MM.1S (cell line): ENCODE results near the gene RRP12.

Experiments used
- DNase-seq: peaks from one replicate; pipeline ENCODE4 v3.0.0-alpha.2; 2015
- H2AFZ ChIP-seq: fragments of 300-600 bp; sonication (generic); 2 replicates; pipeline ENCODE4 v1.6.0; 2016; ENCODE audit warnings: antibody characterized with exemption, low read length
- H3F3A ChIP-seq: fragments of 300-600 bp; sonication (generic); 2 replicates; pipeline ENCODE4 v1.6.1; 2016; ENCODE audit warnings: mild to moderate bottlenecking, antibody characterized with exemption, low read length, moderate library complexity, mixed read lengths; ENCODE audit not compliant: insufficient read depth
- H3K27ac ChIP-seq: fragments of 300-600 bp; sonication (generic); 2 replicates; pipeline ENCODE4 v1.5.1; 2016; ENCODE audit warnings: mild to moderate bottlenecking, low read length
- H3K27me3 ChIP-seq: fragments of 300-600 bp; sonication (generic); replicated peaks from 2 replicates; pipeline ENCODE4 v1.6.0; 2016; ENCODE audit warnings: low read length; ENCODE audit not compliant: insufficient read depth
- H3K36me3 ChIP-seq: fragments of 300-600 bp; sonication (generic); replicated peaks from 2 replicates; pipeline ENCODE4 v1.6.1; 2016; ENCODE audit warnings: mild to moderate bottlenecking, low read length, mixed read lengths; ENCODE audit not compliant: insufficient read depth
- H3K4me1 ChIP-seq: fragments of 300-600 bp; sonication (generic); 2 replicates; pipeline ENCODE4 v1.6.1; 2016; ENCODE audit warnings: low read length, mixed read lengths
- H3K4me2 ChIP-seq: fragments of 300-600 bp; sonication (generic); 2 replicates; pipeline ENCODE4 v1.6.0; 2016; ENCODE audit warnings: low read depth, low read length
- H3K4me3 ChIP-seq: fragments of 300-600 bp; sonication (generic); 2 replicates; pipeline ENCODE4 v1.5.1; 2016; ENCODE audit warnings: low read length, mixed read lengths
- H3K79me2 ChIP-seq: fragments of 300-600 bp; sonication (generic); 2 replicates; pipeline ENCODE4 v1.6.1; 2016; ENCODE audit warnings: mixed run types, low read length, mixed read lengths
- H3K9ac ChIP-seq: fragments of 300-600 bp; sonication (generic); 2 replicates; pipeline ENCODE4 v1.6.1; 2016; ENCODE audit warnings: low read length, mixed read lengths
- H3K9me2 ChIP-seq: fragments of 300-600 bp; sonication (generic); replicated peaks from 2 replicates; pipeline ENCODE4 v1.6.1; 2016; ENCODE audit warnings: mild to moderate bottlenecking, low read length, mixed read lengths; ENCODE audit not compliant: insufficient read depth
- H3K9me3 ChIP-seq: fragments of 300-600 bp; sonication (generic); replicated peaks from 2 replicates; pipeline ENCODE4 v1.6.1; 2016; ENCODE audit warnings: mild to moderate bottlenecking, low read length, mixed read lengths; ENCODE audit not compliant: insufficient read depth
- H4K20me1 ChIP-seq: fragments of 300-600 bp; sonication (generic); 2 replicates; pipeline ENCODE4 v1.6.1; 2016; ENCODE audit warnings: mild to moderate bottlenecking, low read length, moderate library complexity, mixed read lengths; ENCODE audit not compliant: insufficient read depth
- EZH2 ChIP-seq: fragments of 300-600 bp; sonication (generic); optimal IDR thresholded peaks from 2 replicates; pipeline ENCODE3; 2017; ENCODE audit warnings: low read depth, mild to moderate bottlenecking, antibody characterized with exemption, low read length, mixed read lengths
- EZH2phosphoT487 ChIP-seq: fragments of 300-600 bp; sonication (generic); IDR thresholded peaks from 2 replicates; pipeline ENCODE4 v1.6.1; 2018; ENCODE audit warnings: antibody characterized with exemption, low read length
- TF ChIP-seq, protein P1 (sequence below): fragments of 300-600 bp; sonication (generic); IDR thresholded peaks from 2 replicates; pipeline ENCODE4 v1.5.1; 2016; ENCODE audit warnings: antibody characterized with exemption, low read length, mixed read lengths

The RRP12 gene

DNA sequence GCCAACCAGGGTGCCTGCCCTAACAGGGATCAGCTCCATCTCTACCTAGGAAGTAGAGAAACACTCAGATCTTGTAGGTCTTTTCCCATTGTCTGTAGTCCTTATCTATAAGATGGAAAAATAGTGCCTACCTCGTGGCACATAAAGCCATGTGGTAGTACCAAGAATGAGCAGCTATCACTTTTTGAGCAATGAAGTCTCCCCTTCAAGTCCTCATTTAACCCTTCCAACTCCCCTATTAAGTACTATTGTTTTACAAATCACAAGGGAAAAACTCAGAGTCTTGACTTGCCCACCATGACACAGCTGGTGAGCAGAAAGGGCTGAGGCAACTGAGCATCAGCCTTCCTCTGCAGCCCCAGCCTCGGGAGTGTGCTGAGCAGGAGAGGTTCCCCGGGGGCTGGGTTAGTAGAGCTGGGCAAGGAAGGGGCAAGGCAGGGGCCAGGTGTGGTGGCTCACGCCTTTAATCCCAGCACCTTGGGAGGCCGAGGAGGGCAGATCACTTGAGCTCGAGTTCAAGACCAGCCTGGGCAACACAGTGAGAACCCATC is 69.9 kb downstream of the RRP12 start:
- Histone ChIP-seq H3K9me2 (no peaks in the 10 kb centered on the region), H3K4me2 (no peak overlapping the region), H3K36me3 (no peaks in the 10 kb centered on the region), H4K20me1 (no peaks in the 10 kb centered on the region), H3K79me2 (peaks cover 10% of the 10 kb centered on the region), H2AFZ (no peak overlapping the region), H3K27me3 (peaks cover 12% of the 10 kb centered on the region), H3K4me3 (no peak overlapping the region), H3K27ac (no peak overlapping the region), H3F3A (0 out of 2 replicates have a peak, but pooled peaks cover 5% of the 10 kb centered on the region), H3K9me3 (no peaks in the 10 kb centered on the region), H3K9ac (no peak overlapping the region), H3K4me1 (peaks cover 16% of the 10 kb centered on the region; the same call in 1 of the 2 replicates)
- TF ChIP-seq, protein P1, sequence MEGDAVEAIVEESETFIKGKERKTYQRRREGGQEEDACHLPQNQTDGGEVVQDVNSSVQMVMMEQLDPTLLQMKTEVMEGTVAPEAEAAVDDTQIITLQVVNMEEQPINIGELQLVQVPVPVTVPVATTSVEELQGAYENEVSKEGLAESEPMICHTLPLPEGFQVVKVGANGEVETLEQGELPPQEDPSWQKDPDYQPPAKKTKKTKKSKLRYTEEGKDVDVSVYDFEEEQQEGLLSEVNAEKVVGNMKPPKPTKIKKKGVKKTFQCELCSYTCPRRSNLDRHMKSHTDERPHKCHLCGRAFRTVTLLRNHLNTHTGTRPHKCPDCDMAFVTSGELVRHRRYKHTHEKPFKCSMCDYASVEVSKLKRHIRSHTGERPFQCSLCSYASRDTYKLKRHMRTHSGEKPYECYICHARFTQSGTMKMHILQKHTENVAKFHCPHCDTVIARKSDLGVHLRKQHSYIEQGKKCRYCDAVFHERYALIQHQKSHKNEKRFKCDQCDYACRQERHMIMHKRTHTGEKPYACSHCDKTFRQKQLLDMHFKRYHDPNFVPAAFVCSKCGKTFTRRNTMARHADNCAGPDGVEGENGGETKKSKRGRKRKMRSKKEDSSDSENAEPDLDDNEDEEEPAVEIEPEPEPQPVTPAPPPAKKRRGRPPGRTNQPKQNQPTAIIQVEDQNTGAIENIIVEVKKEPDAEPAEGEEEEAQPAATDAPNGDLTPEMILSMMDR: no peak
- TF ChIP-seq EZH2: no peak
- TF ChIP-seq EZH2phosphoT487: no peak
- DNase-seq: no peak

DNA sequence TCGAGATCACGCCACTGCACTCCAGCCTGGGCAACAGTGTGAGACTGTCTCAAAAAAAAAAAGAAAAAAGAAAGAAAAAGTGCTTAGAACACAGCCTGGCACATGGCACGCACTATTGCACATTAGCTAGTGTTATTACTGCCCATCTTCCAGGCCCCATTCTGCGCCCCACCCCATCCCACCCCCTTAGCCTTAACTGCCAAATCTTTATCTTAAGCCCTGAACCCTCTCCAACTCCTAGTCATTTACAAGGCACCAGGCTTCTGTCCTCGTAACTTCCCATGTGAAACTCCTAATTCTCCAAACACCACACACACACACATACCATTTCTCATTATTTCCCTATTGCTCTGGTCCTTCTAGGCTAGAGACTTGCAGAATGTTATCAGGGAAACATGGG is 71.4 kb downstream of the RRP12 start:
- no peaks in the 10 kb centered on the region for H4K20me1 ChIP-seq
- H3K4me1 ChIP-seq: peaks cover 16% of the 10 kb centered on the region; the same call in 1 of the 2 replicates
- no peaks in the 10 kb centered on the region for H3K9me2 ChIP-seq
- no peak overlapping the region for H3K9ac ChIP-seq
- H3K27me3 ChIP-seq: no peaks in the 10 kb centered on the region
- H3K4me3 ChIP-seq: no peak overlapping the region
- H3K27ac ChIP-seq: no peak overlapping the region
- H3K9me3 ChIP-seq: no peaks in the 10 kb centered on the region
- H3K4me2 ChIP-seq: no peak overlapping the region
- 0 out of 2 replicates have a peak, but pooled peaks cover 5% of the 10 kb centered on the region for H3F3A ChIP-seq
- no peaks in the 10 kb centered on the region for H3K36me3 ChIP-seq
- TF ChIP-seq, protein P1: no peak
- TF ChIP-seq EZH2 (no peak), EZH2phosphoT487 (no peak)
- no peak overlapping the region for H2AFZ ChIP-seq
- DNase-seq: no peak
- H3K79me2 ChIP-seq: peaks cover 10% of the 10 kb centered on the region

DNA sequence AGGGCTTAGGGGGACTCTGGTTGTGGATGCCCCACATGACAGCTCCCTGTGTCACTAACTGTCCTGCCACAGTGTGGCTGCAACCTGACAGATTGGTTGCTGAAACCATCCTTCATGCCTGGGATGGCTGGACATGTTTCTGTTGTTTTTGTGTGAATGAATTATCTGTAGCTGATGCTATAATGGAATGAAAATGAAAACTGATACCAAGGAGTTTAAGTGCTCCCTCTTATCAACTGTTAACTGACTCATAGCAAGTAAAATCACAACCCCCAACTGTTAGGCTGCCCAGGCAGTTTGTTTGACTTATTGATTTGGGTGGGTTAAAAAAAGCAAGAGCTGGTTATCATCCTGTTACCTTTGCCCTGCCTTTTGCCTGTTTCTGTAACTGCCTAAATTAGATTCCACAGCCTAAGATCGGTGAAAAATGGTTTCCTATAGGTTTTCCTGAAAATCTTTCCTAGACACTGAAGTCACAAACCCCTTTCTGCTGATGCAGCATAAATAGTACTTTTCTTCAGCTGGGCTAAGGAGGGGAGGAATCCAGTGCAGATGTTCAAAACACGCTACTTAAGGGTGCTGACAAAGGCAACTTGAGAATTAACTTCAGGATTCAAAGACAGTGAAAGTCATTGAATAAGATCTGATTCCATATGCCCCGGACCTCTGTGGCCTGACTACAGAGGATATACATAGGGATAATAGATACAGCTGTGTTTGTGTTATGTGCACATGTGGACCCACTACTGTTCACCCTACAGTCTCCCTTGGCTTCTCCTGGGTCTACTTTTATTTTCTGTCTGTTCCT is 72.3 kb downstream of the RRP12 start:
- H3K9me3 ChIP-seq: no peaks in the 10 kb centered on the region
- H3K27me3 ChIP-seq: no peaks in the 10 kb centered on the region
- H3F3A ChIP-seq: 0 out of 2 replicates have a peak, but pooled peaks cover 5% of the 10 kb centered on the region
- H4K20me1 ChIP-seq: no peaks in the 10 kb centered on the region
- DNase-seq: no peak
- H3K9me2 ChIP-seq: no peaks in the 10 kb centered on the region
- H3K27ac ChIP-seq: no peak overlapping the region
- peaks cover 10% of the 10 kb centered on the region for H3K79me2 ChIP-seq
- H3K4me3 ChIP-seq: no peak overlapping the region
- H2AFZ ChIP-seq: no peak overlapping the region
- no peak overlapping the region for H3K4me2 ChIP-seq
- H3K36me3 ChIP-seq: no peaks in the 10 kb centered on the region
- H3K4me1 ChIP-seq: peaks cover 16% of the 10 kb centered on the region; the same call in 1 of the 2 replicates
- no peak for TF ChIP-seq EZH2
- TF ChIP-seq, protein P1: no peak
- TF ChIP-seq EZH2phosphoT487: no peak
- H3K9ac ChIP-seq: no peak overlapping the region
